Spinal cord (tissue), 10 donors: Measurements from ENCODE around the gene TMEM221. TPM values are rescaled to one million over a fixed set of nuclear protein-coding genes. Genes with fewer than 3 reads are reported as not detected.

Source experiments
- DNase-seq, 6 donors: peaks; one replicate each; pipeline versions ENCODE4 v3.0.0 to v3.0.0-alpha.2; 2013 to 2015; ENCODE audit warnings: low spot score in 6 of 6, low read depth in 4 of 6
- H3K27ac ChIP-seq: one replicate; pipeline ENCODE4 v1.5.1; 2013; ENCODE audit warnings: low read depth, low read length, control low read depth
- H3K27me3 ChIP-seq: one replicate; pipeline ENCODE4 v1.6.1; 2013; ENCODE audit warnings: low read length; ENCODE audit not compliant: control insufficient read depth, insufficient read depth
- H3K36me3 ChIP-seq: one replicate; pipeline ENCODE4 v1.6.1; 2013; ENCODE audit warnings: low read length; ENCODE audit not compliant: control insufficient read depth, insufficient read depth
- H3K4me1 ChIP-seq: one replicate; pipeline ENCODE4 v1.6.1; 2013; ENCODE audit warnings: low read length; ENCODE audit not compliant: control insufficient read depth, insufficient read depth
- H3K4me3 ChIP-seq: one replicate; pipeline ENCODE4 v1.5.1; 2013; ENCODE audit warnings: low read depth, low read length, control low read depth
- H3K9me3 ChIP-seq: one replicate; pipeline ENCODE4 v1.6.1; 2013; ENCODE audit warnings: low read length; ENCODE audit not compliant: control insufficient read depth, insufficient read depth
- WGBS: methylation state at CpG from one replicate; pipeline ENCODE4 v1.1.5; 2013; ENCODE audit warnings: missing lambda C conversion rate; ENCODE audit not compliant: insufficient coverage; 5-methylcytosine and 5-hydroxymethylcytosine counted together
- polyA plus RNA-seq, 2 donors: library from polyadenylated mRNA; unstranded; fragments of 120-200 nt; gene quantifications; one replicate each; pipeline ENCODE4 v1.2.1, GENCODE V29; 2013; ENCODE audit not compliant: insufficient read length in 2 of 2
- total RNA-seq, 2 donors: library from RNA; depleted of rRNA in 1 of 2; stranded (reverse); fragments of 120-200 nt in 1 of 2; fragments of >200 nt in 1 of 2; gene quantifications; one replicate each; pipeline versions ENCODE4 v1.2.3 to v1.2.4, GENCODE V29; 2013 to 2014
- donor health status: healthy.

The TMEM221 gene
- total and polyA plus RNA-seq, 4 donors, result 2.1 to 4.2 (median 2.6) TPM

GRCh38 chr19:17487284-17488121 lies 39.0 kb upstream of the TMEM221 start:
- DNase-seq, result no peak
- no peaks in the 10 kb centered on the region for H3K27me3 ChIP-seq
- WGBS, result 62% methylated on average over 16 of the region's 18 CpGs
- H3K27ac ChIP-seq, result no peak overlapping the region
- H3K9me3 ChIP-seq, result no peaks in the 10 kb centered on the region
- H3K4me1 ChIP-seq, result peaks cover 14% of the 10 kb centered on the region
- H3K36me3 ChIP-seq, result peaks cover 60% of the 10 kb centered on the region
- no peak overlapping the region for H3K4me3 ChIP-seq

GRCh38 chr19:17486545-17487240 lies 38.2 kb upstream of the TMEM221 start:
- no peak overlapping the region for H3K4me3 ChIP-seq
- H3K9me3 ChIP-seq, result no peaks in the 10 kb centered on the region
- peaks cover 13% of the 10 kb centered on the region for H3K4me1 ChIP-seq
- 96% methylated on average over 57 of the region's 58 CpGs for whole genome bisulfite sequencing
- DNase-seq, result no peak
- peaks cover 60% of the 10 kb centered on the region for H3K36me3 ChIP-seq
- no peaks in the 10 kb centered on the region for H3K27me3 ChIP-seq
- no peak overlapping the region for H3K27ac ChIP-seq

GRCh38 chr19:17484520-17485185 lies 36.2 kb upstream of the TMEM221 start:
- H3K27me3 ChIP-seq, result no peaks in the 10 kb centered on the region
- WGBS, result 97% methylated on average over 4 of the region's 6 CpGs
- no peak overlapping the region for H3K4me3 ChIP-seq
- H3K4me1 ChIP-seq, result peaks cover 12% of the 10 kb centered on the region
- H3K9me3 ChIP-seq, result no peaks in the 10 kb centered on the region
- peaks cover 52% of the 10 kb centered on the region for H3K36me3 ChIP-seq
- DNase-seq, result no peak
- no peak overlapping the region for H3K27ac ChIP-seq

GRCh38 chr19:17483605-17484002 lies 35.1 kb upstream of the TMEM221 start:
- peaks cover 41% of the 10 kb centered on the region for H3K36me3 ChIP-seq
- no peak overlapping the region for H3K4me3 ChIP-seq
- H3K27me3 ChIP-seq, result no peaks in the 10 kb centered on the region
- no peak for DNase-seq
- peaks cover 16% of the 10 kb centered on the region for H3K4me1 ChIP-seq
- WGBS, result 96% methylated on average over 10 of the region's 10 CpGs
- H3K27ac ChIP-seq, result no peak overlapping the region
- H3K9me3 ChIP-seq, result no peaks in the 10 kb centered on the region

- Histone ChIP-seq H3K36me3 (peaks cover 36% of the 10 kb centered on the region), H3K9me3 (no peaks in the 10 kb centered on the region), H3K4me1 (peaks cover 10% of the 10 kb centered on the region), H3K4me3 (no peak overlapping the region), H3K27me3 (no peaks in the 10 kb centered on the region), H3K27ac (no peak overlapping the region)
- 92% methylated on average over 3 of the region's 3 CpGs for WGBS
- no peak for DNase-seq
Measured at GRCh38 chr19:17482877-17483604, 34.6 kb upstream of the TMEM221 start.

- peaks cover 25% of the 10 kb centered on the region for H3K36me3 ChIP-seq
- no peak overlapping the region for H3K4me3 ChIP-seq
- WGBS, result 96% methylated on average over 10 of the region's 13 CpGs
- no peaks in the 10 kb centered on the region for H3K27me3 ChIP-seq
- DNase-seq, result no peak
- no peak overlapping the region for H3K27ac ChIP-seq
- H3K9me3 ChIP-seq, result no peaks in the 10 kb centered on the region
- peaks cover 10% of the 10 kb centered on the region for H3K4me1 ChIP-seq
Measured at GRCh38 chr19:17481986-17482385, 33.5 kb upstream of the TMEM221 start.

- DNase-seq, result peak in 1 of 6 donors; percentile 47
- Histone ChIP-seq H3K27me3 (no peaks in the 10 kb centered on the region), H3K36me3 (peaks cover 9% of the 10 kb centered on the region), H3K4me3 (no peak overlapping the region), H3K27ac (peak overlapping the region; percentile 61), H3K9me3 (no peaks in the 10 kb centered on the region), H3K4me1 (peaks cover 29% of the 10 kb centered on the region)
- WGBS, result no CpG with 5 or more reads among the region's 6 CpGs
Measured at GRCh38 chr19:17479325-17479791, 30.9 kb upstream of the TMEM221 start.

- WGBS, result 19% methylated on average over 9 of the region's 10 CpGs
- Histone ChIP-seq H3K4me3 (no peak overlapping the region), H3K4me1 (peaks cover 41% of the 10 kb centered on the region), H3K27me3 (no peaks in the 10 kb centered on the region), H3K27ac (peak overlapping the region; percentile 92), H3K36me3 (peaks cover 2% of the 10 kb centered on the region), H3K9me3 (no peaks in the 10 kb centered on the region)
- peak; percentile 53 to 92 (median 70) for DNase-seq
Measured at GRCh38 chr19:17475541-17476115, 27.2 kb upstream of the TMEM221 start.
